ENCODE results near the gene CCL14.
"Not testable (repeated sequence)": the region's sequence is repeated elsewhere in the genome, so short reads cannot be mapped to it uniquely, and the experiment has no call there.

Gene CCL14

DNA sequence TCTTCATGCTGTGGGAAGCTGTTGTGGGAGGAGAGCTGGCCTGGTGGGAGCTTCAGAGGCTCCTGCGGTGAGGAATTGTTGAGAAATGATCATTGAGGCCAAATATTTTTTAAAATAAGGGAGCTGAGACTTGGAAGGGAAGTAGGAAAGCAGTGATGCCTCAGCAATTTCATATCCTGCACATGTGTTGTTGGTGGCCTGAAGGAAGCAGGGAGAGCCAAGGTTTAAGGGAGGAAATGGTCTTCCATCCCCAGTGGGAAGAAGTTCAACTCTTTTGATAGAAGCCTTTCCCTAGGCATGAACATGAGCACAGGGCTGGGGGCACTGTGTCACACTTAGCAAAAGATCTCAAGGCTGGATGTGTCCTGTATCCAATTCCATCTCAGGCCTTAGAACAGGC lies at the start of gene CCL14:
CCL14 (minus strand) TSS at position 87 of the 400 bp plus-strand sequence; CDS start at position 7, 80 bp downstream.
- DNase-seq = no peak

DNA sequence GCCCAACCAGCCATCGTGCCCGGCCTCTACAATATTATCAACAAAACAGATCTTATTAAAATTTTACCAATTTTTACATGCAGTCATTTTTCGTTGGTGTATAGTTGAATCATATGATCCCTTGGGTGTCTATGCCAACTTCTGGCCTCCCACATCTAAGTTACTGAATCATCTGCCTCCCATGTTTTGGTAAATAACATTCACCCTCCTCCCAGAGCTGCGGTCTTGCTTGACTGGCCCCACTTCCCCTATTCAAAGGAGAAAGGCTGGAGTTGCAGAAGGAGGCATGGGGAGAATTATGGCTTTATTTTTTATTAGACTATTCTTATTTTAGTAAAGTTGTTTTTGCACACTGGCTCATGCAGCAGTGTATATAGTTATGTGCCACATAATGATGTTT lies 49.7 kb upstream of the CCL14 start:
- DNase-seq = no peak

DNA sequence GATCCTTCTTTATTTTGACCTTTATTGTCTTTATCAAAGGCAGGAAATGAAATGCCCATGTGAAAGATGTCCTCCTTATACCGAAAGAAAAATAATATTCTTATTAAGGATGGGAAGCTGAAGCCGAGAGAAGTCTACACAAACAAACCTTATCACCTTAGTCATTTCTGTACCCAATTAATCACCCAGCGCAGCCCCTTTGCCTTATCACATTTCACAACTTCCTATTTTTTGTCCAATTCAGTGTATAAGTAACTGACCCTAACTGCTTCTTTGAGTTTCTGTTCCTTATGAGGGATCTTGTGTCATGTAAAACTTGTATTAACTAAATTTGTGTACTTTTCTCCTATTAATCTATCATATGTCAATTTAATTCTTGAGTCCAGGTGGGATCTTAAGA lies 47.6 kb upstream of the CCL14 start:
- no peak for DNase-seq

DNA sequence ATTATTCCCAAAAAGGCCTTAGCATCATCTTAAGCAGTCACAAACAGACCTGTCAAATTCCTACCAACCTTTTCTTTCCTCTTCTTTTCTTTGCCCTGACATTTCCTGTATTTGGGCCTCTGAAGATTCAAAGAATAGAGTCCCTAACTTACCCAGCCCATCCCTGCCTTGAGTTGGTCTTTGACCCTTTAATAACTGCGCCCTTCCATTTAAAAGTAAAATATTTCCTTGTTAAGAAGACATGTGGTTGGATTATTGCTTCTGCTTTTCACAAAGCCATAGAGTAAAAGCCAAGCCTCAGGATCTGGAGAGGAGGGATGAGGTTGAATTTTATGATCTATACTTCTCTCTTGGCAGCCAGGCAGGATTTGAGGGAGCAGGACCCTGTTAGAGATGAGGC lies 44.4 kb upstream of the CCL14 start:
- DNase-seq = no peak

DNA sequence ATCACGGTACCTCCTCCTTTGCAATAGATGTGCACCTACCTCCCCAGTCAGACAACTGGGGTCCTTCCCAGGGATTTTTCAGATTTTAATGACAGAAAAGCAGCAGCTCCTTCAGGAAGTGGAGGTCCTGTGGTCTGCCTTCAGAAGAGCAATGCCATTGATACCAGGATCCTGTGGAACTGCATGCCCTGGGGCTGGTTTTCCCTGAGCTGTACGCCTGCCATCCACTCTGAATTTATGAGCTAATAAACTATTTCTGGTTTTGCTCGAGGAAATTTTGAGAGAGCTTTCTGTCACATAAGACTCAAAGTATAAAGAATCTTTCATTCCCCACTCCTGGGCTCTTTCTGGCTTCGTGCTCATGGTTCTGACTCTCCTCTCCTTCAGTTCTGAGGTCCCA lies 41.2 kb upstream of the CCL14 start:
- no peak for DNase-seq

DNA sequence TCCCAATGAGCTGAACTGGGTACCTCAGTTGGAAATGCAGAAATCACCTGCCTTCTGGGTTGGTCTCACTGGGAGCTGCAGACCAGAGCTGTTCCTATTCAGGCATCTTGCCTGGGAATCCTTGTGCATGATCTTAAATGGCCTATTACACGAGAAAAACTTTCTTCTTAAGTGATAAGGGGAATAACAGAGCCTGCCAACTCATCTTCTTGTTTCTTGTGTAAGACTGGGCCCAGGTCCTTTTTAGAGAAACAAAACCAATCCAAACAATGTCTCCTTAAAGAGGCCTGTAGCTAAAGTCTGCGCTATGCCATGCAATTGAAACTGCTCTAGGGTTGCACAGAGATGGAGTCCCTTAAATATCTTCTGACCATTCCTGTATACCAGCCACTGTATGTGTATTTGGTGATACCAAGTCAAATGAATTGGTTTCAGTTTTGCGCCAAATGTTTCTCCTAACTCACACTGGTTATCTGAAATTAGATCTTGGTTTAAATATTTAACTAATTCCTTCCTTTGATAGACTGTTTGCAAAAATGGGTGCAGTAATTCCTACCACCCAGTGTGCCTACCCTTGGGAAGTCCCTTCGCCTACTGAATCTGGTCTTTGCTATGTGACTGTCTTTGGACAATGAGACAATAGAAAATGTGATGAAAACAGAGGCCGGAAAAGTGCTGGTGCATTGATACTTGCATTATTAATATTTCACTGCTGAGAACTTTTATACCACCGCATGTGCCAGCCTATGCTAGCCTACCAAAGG lies 37.8 kb upstream of the CCL14 start:
- no peak for DNase-seq

DNA sequence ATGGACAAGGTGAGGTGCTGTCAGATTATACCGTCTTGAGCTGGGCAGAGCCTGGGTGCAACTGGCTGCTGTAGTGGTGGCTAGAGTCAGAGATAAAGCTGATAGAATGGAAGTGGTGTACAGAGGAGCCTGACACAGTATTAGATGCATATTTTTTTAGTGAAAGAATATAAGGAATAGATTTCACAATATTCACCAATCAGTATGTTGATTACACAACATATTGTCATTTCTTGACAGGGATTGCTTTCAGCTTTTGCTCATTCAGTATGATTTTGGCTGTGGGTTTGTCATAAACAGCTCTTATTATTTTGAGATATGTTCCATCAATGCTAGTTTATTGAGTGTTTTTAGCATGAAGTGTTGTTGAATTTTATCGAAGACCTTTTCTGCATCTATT lies 32.9 kb upstream of the CCL14 start:
- no peak for DNase-seq

DNA sequence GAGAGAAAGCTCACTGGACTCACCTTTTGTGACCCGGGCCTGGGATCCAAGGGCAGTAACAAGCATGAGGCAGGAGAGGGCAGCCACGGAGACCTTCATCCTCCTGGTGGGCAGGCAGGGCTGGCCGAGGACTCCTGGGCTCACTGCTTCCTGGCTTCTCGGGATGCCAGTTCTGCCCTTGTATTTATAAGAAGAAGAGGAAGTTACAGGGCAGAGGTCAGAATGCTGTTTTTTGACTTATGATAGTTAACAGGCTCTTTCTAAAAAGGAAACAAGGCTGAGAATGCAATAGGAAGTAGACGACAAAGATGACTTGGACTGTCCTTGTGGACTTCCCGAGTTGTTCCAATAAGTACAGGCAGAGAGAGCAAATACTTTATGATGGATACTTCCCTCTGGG lies 31.3 kb upstream of the CCL14 start, which contains the start of gene CCL23:
CCL23 (minus strand) TSS at position 174 of the 400 bp plus-strand sequence; CDS start at position 99, 75 bp downstream.
- DNase-seq = no peak

DNA sequence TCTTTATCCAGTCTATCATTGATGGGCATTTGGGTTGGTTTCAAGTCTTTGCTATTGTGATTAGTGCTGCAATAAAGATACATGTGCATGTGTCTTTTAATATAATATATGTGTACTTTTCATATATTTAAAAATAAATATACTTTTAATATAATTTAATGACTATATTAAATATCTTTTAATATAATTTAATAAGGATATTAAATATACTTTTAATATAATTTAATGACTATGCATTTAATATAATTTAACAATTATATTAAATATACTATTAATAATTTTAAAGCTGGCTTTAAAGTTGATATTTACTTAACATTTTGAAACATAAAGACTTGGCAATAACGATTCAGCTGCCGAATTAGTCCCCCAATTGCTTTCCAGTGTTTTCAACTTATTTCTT lies 30.0 kb upstream of the CCL14 start:
- DNase-seq = no peak

DNA sequence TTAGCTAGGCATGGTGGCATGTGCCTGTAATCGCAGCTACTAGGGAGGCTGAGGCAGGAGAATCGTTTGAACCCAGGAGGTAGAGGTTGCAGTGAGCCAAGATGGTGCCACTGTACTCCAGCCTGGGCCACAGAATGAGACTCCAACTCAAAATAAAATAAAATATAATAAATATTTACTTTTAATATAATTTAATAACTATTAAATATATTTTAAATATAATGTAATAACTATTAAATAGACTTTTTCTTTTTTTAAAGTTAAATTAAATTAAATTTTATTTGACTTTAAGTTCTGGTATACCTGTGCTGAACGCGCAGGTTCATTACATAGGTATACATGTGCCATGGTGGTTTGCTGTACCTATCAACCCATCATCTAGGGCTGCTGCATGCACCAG lies 29.4 kb upstream of the CCL14 start:
- not testable (repeated sequence) for DNase-seq

DNA sequence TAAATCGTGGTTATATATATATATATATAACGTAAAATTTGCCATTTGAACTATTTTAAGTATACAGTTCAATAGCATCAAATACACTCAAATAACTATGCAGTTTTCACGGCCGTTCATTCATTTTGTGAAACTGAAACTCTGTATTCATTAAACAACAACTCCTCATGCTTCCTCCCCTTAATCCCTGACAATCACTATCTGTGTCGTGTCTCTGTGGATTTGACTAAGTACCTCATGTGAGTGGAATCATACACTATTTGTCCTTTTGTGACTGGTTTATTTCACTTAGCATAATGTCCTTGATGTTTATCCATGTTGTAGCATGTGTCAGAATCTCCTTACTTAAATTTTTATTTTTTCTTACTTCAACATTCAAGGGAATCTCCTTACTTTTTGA lies 28.4 kb upstream of the CCL14 start:
- no peak for DNase-seq

DNA sequence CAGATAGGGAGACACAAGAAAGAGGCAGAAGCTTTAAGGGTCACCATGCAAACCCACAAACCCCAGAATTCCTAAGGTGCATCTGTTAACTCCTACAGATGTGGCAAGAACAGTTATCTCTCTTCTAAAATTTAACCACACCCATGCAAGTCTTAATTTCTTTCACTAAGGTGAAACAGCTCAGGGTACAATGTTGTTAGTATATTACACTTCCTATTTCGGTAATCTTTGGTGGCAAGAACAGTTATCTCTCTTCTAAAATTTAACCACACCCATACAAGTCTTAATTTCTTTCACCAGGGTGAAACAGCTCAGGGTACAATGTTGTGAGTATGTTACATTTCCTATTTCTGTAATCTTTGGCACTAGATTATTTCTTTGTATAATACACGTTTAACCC lies 24.7 kb upstream of the CCL14 start:
- DNase-seq = no peak

DNA sequence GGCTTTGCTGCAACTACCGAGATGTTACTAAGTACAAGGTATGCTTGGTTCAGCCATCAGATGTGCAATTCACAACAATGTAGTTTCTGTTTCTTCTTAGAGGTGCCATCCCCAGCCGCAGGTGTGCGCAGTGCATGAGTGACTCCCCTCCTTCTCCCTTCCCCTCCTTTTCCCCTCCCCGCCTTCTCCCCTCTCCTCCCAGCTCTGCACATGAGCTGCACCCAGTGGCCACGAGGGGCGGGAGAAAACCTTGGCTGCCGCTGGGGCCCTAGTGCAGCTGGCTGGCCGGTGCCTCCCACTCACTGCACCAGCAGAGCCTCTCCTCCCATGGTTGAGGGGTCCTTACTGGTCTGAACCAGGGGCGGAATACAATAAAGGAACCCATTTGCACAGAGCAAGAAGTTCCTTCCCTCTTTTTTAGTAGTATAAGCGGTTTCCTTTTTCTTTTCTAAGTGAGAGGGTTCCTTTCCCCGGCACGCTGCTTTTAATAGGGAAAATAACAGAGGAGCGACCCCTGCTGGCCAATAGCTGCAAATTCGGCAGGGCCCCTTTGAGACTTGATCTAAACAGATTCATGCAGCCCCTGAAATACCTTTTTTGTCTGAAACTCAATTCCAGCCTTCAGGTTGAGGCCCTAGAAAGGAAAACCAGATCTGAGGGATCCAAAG lies 22.6 kb upstream of the CCL14 start:
- DNase-seq = no peak

DNA sequence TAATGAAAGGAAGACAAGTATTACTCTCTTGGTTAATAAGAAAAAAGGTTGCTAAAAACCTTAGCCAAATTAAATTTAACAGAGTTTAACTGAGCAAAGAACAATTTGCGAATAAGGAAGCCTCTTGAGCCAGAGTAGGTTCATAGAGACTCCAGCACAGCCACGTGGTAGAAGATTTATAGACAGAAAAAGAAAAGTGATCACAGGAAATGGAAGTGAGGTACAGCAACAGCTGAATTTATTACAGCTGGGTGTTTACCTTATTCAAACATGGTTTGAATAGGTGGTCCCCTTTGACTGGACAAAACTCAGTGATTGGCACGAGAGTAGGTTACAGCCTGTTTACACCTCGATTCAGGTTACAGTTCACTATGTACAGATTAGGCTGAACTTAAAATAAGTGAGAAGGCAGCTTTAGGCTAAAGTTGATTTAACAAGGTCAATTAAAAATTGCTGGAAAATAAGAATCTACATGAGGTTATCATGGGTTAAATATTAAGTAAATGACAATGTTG lies 18.1 kb upstream of the CCL14 start:
- no peak for DNase-seq

DNA sequence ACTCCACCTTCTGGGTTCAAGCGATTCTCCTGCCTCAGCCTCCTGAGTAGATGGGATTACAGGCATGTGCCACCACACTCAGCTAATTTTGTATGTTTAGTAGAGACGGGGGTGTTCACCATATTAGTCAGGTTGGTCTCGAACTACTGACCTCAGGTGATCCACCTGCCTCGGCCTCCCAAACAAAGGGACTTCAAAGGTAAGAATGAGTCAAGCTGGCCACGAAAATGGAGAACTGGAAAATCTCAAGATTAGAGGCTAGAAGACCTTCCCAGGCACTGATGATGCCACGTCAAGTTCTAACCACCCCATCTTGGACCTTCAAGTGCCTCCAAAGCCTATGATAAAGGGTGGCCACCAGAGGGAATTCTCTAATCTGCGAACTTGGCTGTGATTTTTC lies 16.1 kb upstream of the CCL14 start:
- DNase-seq = no peak

DNA sequence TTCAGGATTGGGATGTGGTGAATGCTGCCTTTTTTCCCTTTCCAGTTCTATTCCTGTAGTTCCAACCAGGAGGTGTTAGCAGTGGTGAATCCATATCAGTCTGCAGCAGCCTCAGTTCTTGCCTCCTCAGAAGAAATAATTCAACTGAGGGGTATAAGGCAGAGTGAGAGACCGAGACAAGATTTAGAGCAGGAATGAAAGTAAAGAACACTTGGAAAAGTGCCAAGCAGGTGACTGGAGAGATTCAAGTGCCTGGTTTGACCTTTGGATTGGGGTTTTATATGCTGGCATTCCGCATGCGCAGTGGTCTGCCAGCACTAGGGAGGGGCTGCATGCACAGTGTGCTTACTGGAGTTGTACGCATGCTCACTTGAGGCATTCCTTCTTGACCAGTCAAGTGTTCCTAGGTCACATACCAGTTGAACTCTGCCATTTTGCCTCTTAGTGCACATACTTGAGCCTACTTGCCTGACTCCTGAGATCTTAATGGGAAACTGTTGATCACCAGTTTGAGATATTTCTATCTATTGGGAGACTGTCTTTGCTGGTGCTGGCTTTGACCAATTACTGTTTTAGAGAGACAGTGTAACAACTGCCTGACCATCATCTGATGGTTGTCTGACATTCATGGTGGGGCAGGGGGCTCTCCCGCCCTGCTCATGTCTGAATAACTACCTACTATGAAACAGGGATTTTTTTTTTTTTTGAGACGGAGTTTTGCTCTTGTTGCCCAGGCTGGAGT lies 15.5 kb upstream of the CCL14 start:
- DNase-seq = no peak

DNA sequence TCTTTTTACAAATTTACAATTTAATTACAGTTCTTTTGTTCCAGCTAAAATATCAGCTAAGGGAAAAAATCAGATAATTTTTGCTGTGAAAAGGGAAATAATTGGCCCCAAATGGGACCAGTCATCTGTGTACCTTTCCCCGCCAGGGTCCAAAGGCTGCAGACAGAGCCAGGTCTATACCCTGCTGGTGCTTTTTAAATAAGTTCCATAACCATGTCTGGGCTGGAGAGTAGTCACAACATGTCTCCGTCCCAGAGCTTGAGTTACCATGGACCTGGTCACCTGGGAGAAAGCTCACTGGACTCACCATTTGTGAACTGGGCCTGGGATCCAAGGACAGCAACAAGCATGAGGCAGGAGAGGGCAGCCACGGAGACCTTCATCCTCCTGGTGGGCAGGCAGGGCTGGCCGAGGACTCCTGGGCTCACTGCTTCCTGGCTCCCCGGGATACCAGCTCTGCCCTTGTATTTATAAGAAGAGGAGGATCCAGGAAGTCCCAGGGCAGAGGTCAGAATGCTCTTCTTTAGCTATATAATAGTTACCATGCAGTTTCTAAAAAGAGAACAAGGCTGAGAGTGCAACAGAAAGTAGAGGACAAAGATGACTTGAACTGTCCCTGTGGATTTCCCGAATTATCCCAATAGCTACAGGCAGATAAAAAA lies 14.7 kb upstream of the CCL14 start, which contains the start of gene CCL15:
CCL15 (minus strand) TSS at position 444 of the 662 bp plus-strand sequence; CDS start at position 383, 61 bp downstream.
- no peak for DNase-seq

DNA sequence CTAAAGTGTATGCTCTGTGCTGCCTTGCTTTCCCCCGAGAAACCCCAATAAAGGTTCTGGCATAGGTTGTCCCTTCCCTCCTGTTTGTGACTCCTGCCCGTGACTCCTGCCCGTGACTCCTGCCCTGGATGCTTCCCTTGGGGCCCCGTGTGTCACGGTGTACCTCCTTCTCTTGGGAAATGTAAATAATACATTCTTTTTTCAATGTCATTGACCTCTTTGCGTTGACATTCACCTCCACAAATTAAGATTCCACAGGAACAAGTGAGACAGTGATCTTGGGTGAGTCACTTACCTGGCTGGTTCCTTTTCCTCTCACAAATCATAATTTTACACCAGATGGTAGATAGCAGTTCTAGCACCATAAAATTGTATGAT lies 14.2 kb upstream of the CCL14 start:
- DNase-seq = no peak

DNA sequence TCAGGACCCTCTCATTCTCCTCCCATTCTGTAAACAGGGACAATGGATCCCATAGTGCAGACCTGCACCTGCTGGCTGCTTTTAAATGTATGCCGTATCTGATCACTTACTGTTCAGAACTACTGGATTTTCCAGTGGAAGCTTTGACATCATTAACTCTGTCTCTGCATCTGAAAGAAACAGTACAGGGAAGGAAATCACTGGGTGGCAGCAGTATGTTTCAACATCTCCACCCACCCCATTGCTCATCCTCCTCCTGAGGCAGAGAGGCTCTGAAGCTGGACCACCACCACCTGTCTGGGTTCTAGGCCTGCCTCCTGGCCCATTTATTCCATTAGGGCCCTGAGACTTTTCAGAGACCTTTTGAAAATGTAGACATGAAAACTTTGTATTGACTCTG lies 12.2 kb upstream of the CCL14 start:
- DNase-seq = no peak

DNA sequence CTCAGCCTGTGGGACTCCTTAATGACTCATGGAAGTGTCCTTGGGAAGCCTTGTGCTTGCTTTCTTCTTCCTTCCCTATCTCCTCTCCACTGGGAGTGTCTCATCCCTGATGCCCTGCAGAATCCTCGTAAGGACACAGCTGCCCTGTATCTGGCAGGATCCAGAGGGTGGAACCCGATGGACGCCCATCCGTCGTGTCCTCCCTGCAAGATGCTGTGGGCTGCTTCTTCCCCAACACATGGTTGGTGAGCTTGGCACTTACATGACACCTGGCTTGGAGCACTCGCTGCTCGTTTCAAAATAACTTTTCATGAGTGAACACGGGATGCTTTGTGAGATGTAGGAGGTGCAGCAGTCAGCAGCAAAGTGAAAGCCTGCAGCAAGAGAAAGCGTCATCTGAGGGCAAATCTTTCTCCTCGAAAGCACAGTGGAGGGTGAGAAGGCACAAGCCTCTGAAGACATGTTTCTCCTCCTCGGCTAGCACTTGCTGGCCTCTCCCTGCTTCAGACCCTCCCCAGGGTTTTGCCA lies 11.6 kb upstream of the CCL14 start:
- DNase-seq = no peak

DNA sequence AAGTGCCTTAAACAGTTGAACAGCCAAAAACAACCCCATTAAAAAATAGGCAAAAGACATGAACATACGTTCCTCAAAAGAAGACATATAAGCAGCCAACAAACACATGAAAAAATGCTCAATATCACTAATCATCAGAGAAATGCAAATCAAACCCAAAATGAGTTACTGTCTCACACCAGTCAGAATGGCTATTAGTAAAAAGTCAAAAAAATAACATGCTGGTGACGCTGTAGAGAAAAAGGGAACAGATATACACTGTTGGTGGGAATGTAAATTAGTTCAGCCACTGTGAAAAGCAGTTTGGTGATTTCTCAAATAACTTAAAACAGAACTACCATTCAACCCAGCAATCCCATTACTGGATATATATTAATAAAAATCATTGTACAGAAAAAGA lies 8.8 kb upstream of the CCL14 start:
- not testable (repeated sequence) for DNase-seq

DNA sequence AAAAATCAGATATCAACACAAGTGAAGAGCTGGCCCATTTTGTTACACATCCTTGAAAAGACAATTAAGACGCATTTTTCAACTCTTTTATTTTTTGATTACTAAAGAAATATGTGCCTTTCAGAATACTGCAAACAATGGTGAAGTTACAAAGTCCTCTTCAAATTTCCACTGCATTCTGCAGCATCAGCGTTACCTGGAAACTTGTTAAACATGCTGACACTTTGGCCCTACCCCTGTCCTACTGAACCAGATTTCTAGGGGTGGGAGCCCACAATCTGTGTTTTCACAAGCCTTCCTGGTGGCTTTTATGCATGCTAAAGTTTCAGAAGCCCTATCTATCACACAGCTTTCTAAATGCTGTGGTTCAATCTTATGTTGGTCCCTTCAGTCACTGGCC lies 4.5 kb upstream of the CCL14 start:
- no peak for DNase-seq

DNA sequence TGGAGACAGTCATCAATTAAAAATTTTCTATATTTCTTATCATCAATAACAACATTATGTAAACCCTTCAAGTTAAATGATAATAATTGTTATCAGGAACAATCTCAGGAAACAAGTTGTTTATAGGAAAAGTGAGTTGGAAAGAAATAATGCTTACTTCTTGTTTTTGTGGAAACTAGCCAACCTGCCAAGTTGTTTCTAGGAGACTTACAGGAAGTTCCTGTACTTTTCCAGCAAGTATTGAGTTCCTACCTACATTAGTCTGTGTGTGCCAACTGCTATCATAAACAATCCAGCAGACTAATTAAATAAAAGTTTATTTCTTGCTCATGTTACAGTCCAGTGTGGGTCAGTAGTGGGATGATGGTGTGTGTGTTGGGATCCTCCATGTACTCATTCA lies 1.6 kb upstream of the CCL14 start:
- DNase-seq = no peak

Measured in activated CD4-positive, CD25-positive, alpha-beta regulatory T cell (primary cell).